ENCODE results near the gene HTRA2.
"Not testable (repeated sequence)": the region's sequence is repeated elsewhere in the genome, so short reads cannot be mapped to it uniquely, and the experiment has no call there.

The HTRA2 gene

DNA sequence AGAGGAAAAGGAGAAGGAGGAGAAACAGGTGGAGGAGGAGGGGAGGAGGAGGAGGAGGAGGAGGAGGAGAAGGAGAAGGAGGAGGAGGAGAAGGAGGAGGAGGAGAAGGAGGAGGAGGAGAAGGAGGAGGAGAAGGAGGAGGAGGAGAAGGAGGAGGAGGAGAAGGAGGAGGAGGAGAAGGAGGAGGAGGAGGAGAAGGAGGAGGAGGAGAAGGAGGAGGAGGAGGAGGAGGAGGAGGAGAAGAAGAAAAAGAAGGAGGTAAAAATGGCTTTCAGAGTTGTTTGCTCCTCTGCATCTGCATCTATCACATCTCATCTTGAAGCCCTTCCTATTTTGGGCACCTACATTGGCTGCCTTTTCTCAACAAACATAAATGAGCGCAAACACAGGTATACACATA is 31.3 kb downstream of the HTRA2 start:
- DNase-seq (ENCODE audit: low spot score) = not testable (repeated sequence)

- no peak for DNase-seq (ENCODE audit: low spot score)
These were observed 32.5 kb downstream of the HTRA2 start for GRCh38 chr2:74562126-74562775.

GRCh38 chr2:74564222-74564621 is 34.5 kb downstream of the HTRA2 start:
- DNase-seq (ENCODE audit: low spot score) = no peak

- DNase-seq (ENCODE audit: low spot score) = no peak
These were observed 36.5 kb downstream of the HTRA2 start for GRCh38 chr2:74566076-74566753.

GRCh38 chr2:74566754-74567085 is 37.0 kb downstream of the HTRA2 start:
- DNase-seq (ENCODE audit: low spot score) = peak; percentile 77

GRCh38 chr2:74567881-74568280 is 38.1 kb downstream of the HTRA2 start:
- peak; percentile 66 for DNase-seq (ENCODE audit: low spot score)

DNA sequence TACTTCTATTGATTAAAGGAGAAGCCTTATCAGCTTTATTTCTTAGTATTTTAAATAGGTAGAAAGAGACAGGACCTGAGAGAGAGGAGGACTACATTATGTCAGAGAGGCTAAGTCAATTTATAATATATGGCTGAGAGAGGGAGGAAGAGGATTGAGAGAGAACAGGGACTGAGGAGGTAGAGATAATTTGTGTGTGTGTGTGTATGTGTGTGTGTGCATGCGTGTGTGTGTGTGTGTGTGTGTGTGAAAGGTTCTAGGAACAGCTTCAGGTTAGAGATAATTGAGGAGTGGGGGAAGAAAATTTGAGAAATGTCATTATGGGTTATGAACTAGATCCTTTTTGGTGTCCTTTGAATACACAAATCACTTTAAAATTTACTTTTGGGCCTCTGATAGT is 40.0 kb downstream of the HTRA2 start:
- no peak for DNase-seq (ENCODE audit: low spot score)

- DNase-seq (ENCODE audit: low spot score) = no peak
These were observed 41.3 kb downstream of the HTRA2 start for GRCh38 chr2:74571058-74571457.

DNA sequence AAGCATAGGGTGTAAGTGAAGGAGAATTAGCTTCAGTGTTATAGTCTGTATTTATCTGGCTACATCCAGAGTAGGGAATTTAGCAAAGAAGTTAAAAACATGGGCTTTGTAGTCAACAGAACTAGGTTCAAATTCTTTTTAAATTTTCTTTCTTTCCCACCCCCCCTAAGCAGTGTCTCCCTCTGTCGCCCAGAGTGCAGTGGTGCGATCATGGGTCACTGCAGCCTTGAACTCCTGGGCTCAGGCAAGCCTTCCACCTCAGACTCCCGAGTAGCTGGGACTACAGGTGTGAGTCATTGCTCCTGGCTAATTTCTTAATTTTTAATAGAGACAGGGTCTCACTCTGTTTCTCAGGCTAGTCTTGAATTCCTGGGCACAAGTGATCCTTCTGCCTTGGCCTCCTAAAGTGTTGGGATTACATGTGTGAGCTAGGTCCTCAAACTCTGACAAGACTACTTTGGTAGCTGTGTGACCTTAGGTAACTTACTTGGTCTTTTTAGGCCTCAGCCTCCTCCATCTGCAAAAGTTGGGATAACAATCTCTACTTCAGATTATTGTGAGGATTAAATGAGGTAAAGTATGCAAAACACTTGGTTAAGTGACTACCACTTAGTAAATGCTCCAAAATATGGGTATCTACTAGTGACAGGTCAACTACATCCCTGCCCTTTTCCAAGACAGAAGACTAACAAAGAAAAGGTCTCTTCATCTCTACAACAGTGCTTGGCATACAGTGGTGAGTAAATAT is 42.6 kb downstream of the HTRA2 start:
- DNase-seq (ENCODE audit: low spot score) = no peak

GRCh38 chr2:74573747-74574562 is 44.2 kb downstream of the HTRA2 start:
- DNase-seq (ENCODE audit: low spot score) = peak; percentile 34

DNA sequence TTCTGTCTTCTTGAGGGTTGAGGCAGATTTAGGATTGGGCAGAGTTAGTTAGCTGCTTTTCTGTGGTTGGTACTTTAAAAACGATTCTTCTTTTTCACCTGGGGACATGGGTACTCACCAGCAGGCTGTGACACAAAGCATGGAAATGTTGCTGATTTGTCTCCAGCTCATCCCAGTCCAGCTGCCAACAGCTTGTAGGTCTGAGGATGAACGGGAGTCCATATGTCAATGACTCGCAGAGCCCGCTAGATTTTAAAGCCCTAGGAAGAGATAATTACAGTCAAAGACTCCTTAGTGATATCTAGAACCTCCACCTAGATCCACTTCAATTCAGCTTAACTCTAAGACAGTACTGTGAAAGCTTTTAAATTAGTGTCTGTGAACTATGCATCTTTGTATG is 45.6 kb downstream of the HTRA2 start:
- DNase-seq (ENCODE audit: low spot score) = no peak

DNA sequence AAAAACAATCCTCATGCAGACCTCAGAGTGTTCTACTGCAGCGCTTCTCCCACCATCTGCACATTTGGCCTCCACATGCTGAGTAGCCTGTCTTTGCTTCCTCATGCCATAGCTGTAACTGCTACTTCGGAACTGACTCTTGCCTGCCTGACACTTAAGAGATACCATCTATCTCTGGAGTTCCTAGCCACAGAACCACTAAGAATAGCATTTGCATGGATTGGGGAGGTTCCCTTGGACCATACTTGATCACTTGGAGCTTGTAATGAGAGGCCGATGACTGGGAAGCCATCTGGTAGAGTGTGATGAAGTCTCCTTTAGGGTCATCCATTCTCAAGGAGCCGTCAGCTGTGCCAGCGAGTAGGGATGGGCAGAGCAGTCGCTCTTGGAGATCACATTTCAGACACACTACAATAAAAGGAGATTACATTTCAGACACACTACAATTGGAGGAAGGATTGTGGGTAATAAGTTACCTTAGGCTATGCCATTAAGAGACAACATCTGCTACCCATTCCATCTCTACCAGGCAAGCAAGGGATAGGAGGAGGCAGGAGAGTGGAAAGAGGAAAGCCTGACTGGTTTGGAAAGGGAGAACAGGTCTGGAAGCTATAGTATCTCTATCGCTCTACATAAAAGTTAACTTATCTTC is 46.6 kb downstream of the HTRA2 start:
- peak; percentile 61 for DNase-seq (ENCODE audit: low spot score)

GRCh38 chr2:74576863-74577229 is 47.1 kb downstream of the HTRA2 start:
- DNase-seq (ENCODE audit: low spot score) = peak; percentile 86

- no peak for DNase-seq (ENCODE audit: low spot score)
These were observed 47.7 kb downstream of the HTRA2 start for GRCh38 chr2:74577448-74577847.

- no peak for DNase-seq (ENCODE audit: low spot score)
These were observed 48.7 kb downstream of the HTRA2 start for GRCh38 chr2:74578408-74578807.

- DNase-seq (ENCODE audit: low spot score) = no peak
These were observed 51.7 kb downstream of the HTRA2 start for GRCh38 chr2:74581463-74581862.

GRCh38 chr2:74582184-74582583 is 52.5 kb downstream of the HTRA2 start:
- no peak for DNase-seq (ENCODE audit: low spot score)

Data from AG20443 (cell line).